Astrocyte (in vitro differentiated cells and primary cell): Measurements from ENCODE around the gene PXDN.

ENCODE experiments used
- CTCF ChIP-seq: IDR thresholded peaks from 2 replicates; pipeline ENCODE4 v1.5.1; 2011; ENCODE audit warnings: low read depth, mild to moderate bottlenecking, inconsistent platforms, low read length, moderate library complexity; ENCODE audit not compliant: insufficient read depth
- EZH2 ChIP-seq: IDR thresholded peaks from 2 replicates; pipeline ENCODE4 v1.6.1; 2012; ENCODE audit warnings: mild to moderate bottlenecking, low read length, inconsistent platforms; ENCODE audit not compliant: insufficient read depth

GRCh38 chr2:1633092-1633671 lies 111.1 kb downstream of the PXDN start:
- no peak for TF ChIP-seq CTCF
- TF ChIP-seq EZH2: no peak
